HG02970 (cell line): ENCODE data around the gene MTMR6.

Source experiments
- ATAC-seq: cut with Tn5 transposase; IDR thresholded peaks from one replicate; pipeline ENCODE4 v1.9.1; 2021; ENCODE audit warnings: mild to moderate bottlenecking, moderate library complexity, moderate number of reproducible peaks; ENCODE audit not compliant: unreplicated experiment, low FRiP score

Gene MTMR6

GRCh38 chr13:25281193-25281934, 5.9 kb downstream of the MTMR6 start:
- ATAC-seq: peak; percentile 59

- ATAC-seq: no peak
Observed at GRCh38 chr13:25280396-25280795, 6.9 kb downstream of the MTMR6 start.

GRCh38 chr13:25276748-25277147, 10.5 kb downstream of the MTMR6 start:
- no peak for ATAC-seq

GRCh38 chr13:25268561-25268960, 18.7 kb downstream of the MTMR6 start:
- ATAC-seq: no peak

GRCh38 chr13:25267715-25268114, 19.6 kb downstream of the MTMR6 start:
- ATAC-seq: no peak

GRCh38 chr13:25266706-25267105, 20.6 kb downstream of the MTMR6 start:
- no peak for ATAC-seq

- no peak for ATAC-seq
Observed at GRCh38 chr13:25262261-25262660, 25.0 kb downstream of the MTMR6 start.

GRCh38 chr13:25253702-25254101, 33.6 kb downstream of the MTMR6 start:
- no peak for ATAC-seq

GRCh38 chr13:25252752-25253151, 34.5 kb downstream of the MTMR6 start:
- no peak for ATAC-seq

GRCh38 chr13:25252225-25252624, 35.1 kb downstream of the MTMR6 start:
- no peak for ATAC-seq

GRCh38 chr13:25249001-25249543, 38.2 kb downstream of the MTMR6 start:
- no peak for ATAC-seq

- ATAC-seq: no peak
Observed at GRCh38 chr13:25248071-25248470, 39.2 kb downstream of the MTMR6 start.

- no peak for ATAC-seq
Observed at GRCh38 chr13:25247360-25247759, 39.9 kb downstream of the MTMR6 start.

- ATAC-seq: no peak
Observed at GRCh38 chr13:25244123-25244522, 43.2 kb downstream of the MTMR6 start.

GRCh38 chr13:25242956-25243355, 44.3 kb downstream of the MTMR6 start:
- ATAC-seq: no peak

GRCh38 chr13:25241007-25241406, 46.3 kb downstream of the MTMR6 start:
- ATAC-seq: no peak

- ATAC-seq: no peak
Observed at GRCh38 chr13:25237083-25237482, 50.2 kb downstream of the MTMR6 start.

GRCh38 chr13:25233861-25234260, 53.4 kb downstream of the MTMR6 start:
- no peak for ATAC-seq

- no peak for ATAC-seq
Observed at GRCh38 chr13:25232937-25233515, 54.3 kb downstream of the MTMR6 start.

- no peak for ATAC-seq
Observed at GRCh38 chr13:25231517-25231916, 55.8 kb downstream of the MTMR6 start.

- no peak for ATAC-seq
Observed at GRCh38 chr13:25227690-25228089, 59.6 kb downstream of the MTMR6 start.

- ATAC-seq: no peak
Observed at GRCh38 chr13:25225970-25226369, 61.3 kb downstream of the MTMR6 start.
